ENCODE data around the gene CMKLR1.

The CMKLR1 gene

DNA sequence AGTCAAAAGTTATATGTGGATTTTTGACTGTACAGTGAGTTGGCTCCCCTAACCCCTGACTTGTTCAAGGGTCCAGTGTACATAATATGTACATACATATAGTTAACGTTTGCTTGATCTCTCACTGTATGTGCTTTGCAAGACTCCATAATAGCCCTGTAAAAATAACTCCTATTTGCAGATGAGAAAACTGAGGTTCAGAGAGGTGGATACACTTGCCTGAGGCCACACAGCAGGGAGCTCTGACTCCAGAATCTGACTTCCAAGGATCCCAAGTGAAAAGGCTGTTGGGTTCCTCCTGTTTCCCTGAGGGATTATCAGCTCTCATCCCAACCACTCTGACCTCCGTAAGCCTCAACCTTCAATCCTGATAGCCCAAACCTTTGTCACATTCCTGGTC, 41.7 kb downstream of the CMKLR1 start:
- no peak for DNase-seq

DNA sequence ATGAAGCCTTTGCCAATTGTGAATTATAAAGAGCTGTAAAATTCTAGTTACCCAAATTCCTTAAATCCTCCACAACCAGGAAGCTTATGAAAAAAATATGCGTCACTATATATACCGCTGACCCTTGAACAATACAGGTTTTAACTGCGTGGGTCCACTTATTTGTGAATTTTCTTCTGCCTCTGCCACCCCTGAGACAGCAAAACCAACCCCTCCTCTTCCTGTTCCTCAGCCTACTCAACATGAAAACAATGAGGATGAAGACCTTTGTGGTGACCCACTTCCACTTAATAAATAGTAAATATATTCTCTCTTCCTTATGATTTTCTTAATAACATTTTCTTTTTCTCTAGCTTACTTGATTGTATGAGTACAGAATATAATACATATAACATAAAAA, 42.2 kb downstream of the CMKLR1 start:
- DNase-seq, result no peak

DNA sequence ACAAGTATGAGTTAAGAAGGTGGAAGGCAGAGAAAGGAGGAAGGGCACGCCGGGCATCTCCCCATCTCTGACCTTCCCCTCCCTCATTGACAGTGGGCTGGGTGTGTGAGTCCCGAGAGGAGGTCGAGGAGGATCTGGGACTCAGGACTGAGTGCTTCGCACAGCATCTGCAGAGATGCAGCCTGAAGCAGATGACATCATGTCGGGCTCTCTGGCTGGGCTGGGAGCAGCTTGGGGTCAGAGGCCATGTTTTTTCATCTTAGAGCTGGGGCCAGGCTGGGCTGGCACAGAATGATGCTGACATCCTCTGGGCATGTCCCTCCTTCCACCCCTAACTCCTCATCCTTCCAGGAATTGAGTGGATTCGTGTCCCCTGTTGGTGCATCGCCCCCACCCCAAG, 43.5 kb downstream of the CMKLR1 start:
- no peak for DNase-seq

DNA sequence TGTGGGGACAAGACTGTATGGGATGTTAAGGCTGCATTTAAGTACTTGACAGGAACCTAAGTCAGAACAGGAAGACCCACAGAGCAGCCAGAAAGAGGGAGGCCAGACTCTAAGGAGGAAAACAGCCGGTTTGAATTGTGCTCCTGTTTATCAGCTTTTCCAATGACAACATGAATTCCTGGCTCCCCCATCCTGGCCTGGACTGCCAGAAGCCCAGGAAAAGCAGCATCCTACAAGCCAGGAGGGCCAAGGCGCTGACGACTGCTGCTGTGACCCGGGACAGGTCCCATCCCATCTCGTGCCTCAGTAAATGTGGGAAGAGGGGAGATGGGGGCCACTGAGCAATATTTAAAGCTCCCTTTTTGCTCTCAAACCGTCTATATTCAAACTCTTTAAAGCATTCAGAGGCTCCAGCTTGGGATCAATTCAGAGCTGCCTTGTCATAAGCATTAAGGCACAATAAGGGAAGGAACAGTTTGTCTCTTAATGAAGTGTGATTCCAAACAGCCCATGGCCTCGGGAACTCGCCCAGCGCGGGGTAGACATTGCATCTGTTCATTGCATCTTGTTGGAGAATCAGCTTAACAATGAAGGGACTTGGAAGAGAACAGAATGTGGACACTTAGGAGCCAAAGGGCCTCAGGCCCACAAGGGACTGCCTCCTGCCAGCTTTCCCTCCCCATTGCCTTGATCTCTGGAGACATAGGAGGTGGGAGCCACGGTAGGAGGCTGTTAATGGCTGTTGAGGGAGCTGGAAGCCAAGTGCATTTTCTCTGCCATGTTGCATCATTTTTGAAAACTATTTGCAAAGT, 49.6 kb downstream of the CMKLR1 start:
- no peak for DNase-seq

DNA sequence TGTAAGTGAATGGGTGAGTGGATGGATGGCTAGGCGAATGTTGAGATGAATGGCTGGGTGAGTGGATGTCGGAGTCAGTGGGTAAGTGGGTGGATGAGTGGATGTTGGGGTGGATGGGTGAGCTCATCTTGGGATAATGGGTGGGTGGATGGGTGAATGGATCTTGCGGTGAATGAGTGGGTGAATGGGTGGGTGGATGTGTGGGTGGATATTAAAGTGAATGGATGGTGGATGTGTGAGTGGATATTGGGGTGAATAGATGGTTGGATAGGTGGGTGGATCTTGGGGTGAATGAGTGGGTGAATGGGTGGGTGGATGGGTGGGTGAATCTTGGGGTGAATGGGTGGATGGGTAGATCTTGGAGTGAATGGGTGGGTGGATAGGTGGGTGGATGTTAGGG, 51.9 kb downstream of the CMKLR1 start:
- DNase-seq, result no peak

DNA sequence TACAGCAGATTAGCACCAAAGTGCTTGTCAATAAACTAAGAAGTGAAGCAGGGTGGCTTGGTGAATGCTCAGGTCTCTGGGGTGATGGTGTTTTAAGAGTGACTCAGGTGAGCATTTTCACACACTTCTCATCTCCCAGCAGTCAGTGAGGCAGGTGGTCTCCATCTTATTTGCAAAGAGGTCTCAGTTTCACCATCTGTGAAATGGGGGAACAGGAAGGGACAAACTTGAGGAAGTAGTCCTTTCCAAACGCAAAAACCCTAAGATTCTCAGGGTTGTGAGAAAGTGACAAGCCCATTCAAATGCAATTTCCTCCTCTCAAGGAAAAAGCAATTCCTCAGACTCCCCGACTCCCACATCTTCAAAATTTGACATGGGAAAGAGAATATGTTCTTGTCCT, 54.1 kb downstream of the CMKLR1 start:
- DNase-seq, result no peak

DNA sequence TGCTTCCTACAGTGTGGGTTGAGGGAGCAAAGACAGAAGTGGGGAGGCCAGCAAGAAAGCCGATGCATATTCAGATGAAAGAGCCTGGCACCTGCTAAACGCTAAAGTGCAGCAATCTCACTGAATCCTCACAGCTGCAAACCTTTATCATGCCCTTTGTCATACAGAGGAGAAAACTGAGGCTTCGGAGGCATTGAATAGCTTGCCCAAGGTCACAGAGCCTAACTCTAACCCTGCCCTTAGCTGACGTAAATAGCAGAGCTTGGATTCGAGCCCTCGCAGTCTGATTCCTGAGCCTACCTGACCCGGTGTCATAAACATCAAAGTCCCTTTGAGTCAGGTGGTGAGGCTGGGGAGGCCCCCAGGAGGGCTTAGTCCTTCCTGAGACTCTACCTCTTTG, 54.9 kb downstream of the CMKLR1 start:
- DNase-seq, result no peak

DNA sequence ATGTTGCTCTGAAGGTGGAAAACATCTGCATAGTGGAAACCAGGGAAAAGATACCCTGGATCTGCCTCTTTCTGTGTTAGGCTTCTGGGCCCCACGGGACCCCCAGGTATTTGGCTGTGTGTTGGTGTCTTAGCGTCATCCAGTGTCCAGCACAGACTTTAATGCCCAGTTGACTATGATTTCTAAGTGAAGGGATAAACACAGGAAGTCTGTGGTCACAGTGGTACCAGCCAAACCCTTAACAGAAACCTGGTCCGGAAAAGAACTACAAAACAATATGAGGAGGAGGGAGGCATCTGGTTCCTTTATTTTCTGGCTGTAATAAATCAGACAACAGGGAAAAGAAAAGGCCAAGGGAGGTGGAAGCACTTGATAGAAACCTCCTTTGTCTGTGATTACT, 56.4 kb downstream of the CMKLR1 start:
- DNase-seq, result no peak

DNA sequence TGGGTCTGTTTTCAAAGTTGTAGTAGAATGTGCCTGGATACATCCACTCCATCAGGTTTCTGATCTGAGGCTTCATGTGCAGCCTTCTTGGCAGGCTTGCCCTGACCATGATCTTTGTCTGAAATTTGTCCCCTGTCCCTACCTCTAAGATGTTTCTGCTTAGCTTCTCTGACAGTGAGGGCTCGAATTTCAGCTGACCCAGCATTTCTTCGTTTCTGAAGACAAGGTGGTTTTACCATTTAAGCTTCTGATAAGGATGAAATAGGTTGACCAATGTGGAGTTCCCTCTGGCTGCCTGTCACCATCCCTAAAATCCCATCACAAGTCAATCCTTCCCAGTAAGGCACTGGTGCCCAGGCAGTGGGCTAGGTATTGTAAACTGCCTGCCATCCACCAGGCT, 57.0 kb downstream of the CMKLR1 start:
- DNase-seq, result no peak

DNA sequence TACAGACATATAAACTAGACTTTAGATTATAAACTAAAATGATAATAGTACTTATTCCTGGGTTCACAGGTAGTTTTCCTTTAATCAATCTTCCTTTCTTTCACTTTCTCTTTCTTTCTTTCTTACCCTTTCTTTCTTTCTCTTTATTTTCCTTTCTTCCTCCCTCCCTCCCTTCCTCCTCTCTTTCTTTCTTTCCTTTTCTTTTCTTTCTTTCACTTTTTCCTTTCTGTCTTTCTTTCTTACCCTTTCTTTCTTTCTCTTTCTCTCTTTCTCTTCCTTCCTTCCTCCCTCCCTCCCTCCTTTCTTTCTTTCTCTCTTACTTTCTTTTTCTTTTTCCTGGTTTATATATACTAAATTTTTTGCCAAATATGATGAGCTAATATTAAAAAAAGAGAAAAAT, 61.5 kb downstream of the CMKLR1 start:
- DNase-seq, result no peak

DNA sequence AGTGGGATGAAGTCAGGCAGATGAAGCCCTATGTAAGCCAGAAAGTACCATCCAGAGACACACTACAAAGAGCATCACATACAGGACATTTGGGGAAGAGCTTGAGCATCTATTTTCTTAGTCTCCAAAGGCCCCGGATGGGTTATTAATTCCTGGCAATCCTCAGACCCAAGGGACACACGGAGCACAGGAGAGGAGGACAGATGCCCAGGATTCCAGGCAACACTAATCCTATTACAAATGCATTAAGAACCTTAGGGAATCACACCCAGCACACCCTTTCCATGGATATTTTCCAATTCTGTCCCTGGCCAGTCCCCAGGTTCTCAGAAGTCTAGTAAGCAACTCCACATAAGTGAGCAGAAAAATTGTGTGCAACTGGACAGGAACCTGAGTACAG, 65.9 kb downstream of the CMKLR1 start:
- DNase-seq, result no peak

DNA sequence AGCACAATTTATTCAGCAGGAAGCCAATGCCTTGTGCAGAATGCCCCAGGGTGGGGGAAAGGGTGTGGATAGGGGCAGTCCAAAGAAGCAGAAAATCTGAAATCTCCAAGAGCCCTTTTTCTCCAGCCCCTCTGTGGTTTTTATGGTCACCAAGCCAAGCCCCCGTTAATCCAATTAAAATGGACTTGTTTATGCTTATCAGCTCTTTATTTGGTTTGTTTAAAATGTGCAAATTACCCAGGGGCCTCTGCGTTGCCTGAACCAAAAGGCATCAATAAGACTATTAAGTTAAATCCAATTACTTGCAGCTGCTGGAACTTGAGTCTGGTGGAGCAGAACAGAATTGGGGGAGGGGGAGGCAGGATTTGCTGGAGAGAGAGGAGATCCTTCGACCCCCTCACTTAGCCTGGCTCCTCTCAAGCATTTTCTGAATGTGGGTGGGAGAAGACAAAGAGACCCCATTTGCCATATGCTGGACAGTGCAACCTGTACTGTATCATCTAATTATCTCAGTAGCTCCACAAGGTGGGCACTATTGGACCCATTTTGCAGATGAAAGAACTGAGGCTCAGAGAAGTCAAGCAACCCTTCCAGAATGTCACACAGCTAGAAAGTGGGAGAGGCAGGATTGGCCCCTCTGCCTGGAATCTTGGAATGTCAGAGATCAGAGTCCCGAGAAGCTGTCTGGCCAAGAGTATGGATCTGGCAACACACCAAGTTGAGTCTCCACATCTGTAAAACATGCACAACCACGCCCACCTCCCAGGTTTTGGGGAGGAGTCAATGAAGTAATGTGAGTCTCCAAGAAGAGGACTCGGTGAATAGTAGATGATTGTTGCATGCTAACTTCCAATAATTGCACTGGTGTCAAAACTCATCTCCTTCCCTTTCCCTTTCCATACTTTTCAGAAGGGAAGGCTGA, 66.9 kb downstream of the CMKLR1 start:
- no peak for DNase-seq

DNA sequence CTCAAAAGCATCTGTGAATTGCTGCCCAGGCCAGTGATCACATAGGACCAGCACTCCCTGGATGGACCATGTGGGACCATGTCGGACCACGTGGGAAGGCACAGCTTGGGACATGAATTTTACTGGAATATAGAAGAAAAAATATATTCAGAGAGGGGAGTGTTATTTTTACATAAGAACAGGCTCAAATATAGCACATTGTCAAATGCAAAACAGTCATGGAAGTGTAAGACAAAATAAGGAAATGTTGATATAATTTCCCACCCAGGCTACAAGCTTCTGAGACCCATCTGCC, 68.3 kb downstream of the CMKLR1 start:
- no peak for DNase-seq

DNA sequence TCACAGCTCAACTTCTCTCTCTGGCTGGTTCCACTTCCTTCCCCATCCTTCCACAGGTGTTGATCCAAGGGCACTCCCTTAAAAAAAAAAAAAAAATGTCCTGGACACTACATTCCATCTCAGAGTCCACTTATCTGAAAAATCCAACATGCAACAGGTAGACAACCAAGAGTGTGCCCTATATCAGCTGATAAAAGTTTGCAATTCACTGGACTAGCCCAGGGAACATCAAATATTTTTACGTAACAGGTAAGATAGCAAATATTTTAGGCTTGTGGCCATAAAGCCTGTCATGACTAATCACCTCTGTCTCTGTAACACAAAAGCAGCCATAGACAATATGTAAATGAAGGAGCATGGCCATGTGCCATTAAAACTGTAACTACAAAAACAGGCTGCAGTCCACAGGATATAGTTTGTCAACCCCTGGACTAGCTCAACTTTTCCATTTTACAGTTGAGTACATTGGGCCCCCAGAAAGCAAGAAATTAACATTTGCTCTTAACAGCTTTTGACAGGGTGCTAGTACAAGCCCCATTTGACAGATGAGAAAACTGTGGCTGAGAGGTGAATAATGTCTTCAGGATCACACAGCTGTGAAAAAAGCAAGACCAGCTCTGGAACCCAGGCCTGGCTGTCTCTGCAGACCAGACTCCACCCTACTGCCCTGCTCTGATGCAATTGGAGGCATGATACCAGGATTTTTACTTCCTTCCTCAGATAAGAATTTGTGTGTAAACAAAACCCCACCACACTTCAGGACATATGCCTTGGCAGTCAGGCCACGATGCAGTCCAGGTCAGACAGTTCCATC, 68.9 kb downstream of the CMKLR1 start:
- no peak for DNase-seq

DNA sequence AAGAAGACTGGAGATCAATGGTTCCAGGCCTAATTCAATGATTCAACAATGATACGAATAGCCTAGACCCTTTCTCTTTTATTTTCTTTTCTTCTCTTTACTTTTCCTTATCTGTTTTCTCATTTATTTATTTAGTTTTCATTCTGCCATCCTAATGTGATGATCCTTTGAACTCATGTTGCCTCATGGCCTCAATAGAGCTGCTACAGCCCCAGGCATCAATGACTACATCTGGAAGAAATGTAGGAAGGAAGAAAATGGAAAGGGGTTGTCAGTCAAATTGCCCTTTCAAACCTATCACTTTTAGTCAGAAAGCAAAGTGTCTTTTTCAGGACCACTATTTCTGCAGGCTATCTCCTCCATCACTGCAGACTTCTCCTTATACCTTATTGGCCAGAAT, 69.9 kb downstream of the CMKLR1 start:
- no peak for DNase-seq

DNA sequence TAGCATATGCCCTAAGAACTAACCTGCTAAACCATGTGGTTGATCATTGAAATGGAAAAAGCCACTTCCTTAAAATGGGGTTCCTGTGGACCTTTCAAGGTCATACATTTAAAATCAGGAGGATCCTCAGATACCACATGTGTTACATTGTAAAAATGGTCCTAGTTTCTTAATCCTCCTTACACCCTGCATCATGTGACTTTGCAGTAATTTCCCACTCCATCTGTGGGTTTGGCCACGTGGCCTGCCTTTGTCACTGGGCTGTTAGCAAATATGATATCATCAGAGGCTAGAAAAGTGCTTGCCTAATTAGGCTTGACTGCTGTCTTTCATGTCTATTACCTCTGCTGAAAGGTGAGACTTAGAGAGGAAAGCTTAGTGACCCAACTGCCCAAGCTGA, 70.7 kb downstream of the CMKLR1 start:
- DNase-seq, result no peak

DNA sequence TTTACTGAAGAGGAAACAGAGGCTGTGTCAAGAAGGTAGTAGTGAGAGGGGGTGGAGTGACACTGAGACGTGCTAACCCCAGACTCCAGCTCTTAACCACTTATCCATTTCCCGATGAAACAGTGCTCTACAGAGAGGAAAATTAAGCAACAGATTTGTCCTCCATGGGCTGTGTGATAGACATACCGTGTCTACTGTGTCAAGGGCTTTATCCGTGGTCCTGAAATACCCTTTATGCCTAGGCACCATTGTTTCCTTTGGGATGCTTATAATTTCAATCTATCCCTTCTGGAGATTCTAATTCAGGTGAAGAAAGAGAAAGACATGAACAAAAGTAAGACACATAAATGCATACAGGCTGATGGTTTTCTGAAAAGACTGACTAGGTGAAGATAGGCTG, 71.7 kb downstream of the CMKLR1 start:
- DNase-seq, result no peak

DNA sequence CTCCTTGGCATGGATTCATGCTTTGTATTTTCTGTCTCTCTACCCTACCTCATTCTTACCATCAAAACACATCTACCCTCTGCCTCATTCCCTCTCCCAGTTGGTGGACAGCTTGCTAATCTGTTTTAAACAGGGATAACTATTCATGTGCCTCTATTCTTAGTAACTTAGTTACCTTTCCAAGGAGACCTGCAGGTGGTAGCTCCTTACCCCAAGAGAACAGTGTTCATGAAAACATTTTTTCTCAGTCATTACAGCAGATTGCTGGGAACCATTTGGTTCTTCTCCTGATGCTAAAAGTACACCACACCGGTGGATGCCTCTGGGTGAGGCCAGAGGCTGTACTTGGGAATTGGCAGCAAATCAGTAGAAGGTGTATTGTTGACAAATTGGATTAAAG, 73.0 kb downstream of the CMKLR1 start:
- DNase-seq, result no peak

DNA sequence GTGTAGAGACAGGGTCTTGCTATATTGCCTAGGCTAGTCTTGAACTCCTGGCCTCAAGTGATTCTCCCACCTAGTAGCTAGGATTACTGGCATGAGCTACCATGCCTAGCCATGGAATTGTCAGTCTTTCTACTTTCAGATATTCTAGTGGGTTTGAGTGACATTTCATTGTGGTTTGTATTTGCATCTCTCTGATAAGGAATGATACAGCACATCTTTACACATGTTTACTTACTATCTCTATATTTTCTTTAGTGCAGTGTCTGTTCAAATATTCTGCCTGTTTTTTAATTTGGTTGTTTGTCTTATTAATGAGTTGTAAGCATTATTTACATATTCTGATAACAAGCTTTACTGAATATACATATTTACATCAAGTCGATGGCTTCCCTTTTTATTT, 73.6 kb downstream of the CMKLR1 start:
- no peak for DNase-seq

DNA sequence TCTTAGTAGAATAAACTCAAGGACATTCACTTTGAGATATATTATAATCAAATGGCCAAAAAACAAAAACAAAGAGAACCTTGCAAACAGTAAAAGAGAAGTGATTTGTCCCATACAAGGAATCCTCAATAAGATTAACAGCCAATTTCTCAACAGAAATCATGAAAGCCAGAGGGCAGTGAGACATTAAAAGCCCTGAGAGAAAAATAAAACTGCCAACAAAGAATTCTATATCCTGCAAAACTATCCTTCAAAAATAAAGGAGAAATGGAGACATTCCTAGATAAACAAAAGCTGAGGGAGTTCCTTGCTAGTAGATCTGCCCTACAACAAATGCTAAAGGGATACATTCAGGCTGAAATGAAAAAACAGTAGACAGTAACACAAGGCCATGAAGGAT, 78.1 kb downstream of the CMKLR1 start:
- DNase-seq, result no peak

DNA sequence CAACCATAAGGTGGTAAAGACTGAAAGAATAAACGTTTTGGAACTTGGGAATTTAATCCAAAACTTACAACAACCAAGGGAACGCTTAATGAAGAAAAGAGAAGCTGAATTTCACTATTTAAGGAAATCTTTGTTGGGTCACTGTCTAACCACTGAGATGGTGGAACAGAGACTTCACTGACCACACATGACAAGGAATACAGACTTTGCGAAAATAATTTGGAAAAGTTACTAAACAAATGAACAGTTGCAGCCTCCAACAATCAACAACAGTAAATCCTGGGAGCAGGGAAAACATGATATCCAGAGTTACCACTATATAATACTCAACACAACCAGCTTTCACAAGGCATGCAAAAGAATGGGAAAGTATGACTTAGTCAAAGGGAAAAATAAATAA, 79.1 kb downstream of the CMKLR1 start:
- DNase-seq, result no peak

DNA sequence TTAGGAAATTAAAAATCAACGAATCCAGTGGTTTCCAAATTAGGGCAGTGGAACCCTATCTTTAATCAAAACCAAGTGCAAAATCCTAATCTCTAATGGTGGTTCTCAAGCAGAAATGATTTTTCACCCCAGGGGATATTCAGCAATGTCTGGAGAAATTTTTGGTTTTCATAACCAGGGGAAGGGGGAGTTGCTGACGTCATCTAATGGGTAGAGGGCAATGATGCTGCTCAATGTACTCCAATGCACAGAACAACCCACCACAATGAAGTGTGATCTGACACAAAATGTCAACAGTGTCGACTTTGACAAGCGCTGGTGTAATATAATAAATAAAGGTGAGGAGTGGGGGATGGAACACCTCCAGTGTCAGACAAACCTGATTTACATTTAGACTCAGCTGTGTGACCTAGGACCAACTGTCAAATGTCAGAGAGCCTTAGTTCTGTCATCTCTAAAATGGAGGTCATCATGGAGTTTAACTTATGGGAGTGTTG, 81.5 kb downstream of the CMKLR1 start:
- no peak for DNase-seq

DNA sequence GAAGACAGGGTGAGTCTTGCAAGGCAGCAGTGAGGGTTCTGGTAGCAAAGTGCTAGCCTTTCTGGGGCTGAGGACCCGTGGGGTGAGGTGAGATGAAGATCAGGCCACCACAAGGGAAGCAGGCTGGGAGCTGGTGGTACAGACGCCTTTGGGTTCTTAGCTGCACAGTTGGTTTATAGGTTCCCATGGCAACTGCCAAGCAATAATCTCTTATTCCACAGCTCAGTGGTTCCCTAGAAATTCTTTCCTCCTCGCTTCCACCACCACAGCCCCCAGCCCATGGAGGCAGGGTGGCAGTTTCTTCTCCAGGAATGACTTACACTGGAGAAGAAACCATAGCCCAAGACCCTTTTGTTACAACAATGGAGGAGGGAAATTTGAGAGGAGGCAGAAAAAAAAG, 82.1 kb downstream of the CMKLR1 start:
- no peak for DNase-seq

DNA sequence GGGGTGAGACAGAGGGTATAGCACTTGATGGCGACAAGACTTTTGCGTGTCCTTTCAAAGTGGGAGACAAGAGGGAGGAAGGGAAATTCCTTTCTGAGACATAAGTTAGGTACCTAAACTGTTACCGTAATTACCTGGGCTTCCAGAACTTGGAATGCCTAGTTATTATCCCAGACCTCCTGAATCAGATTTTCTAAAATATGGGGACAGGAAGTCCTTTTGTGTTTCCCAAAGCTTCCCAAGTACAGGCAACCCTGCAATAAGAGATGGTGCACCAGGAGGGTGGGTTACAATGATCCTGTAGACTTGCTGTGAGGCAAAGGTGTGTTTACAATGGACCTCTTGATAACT, 83.9 kb downstream of the CMKLR1 start:
- no peak for DNase-seq
